ENCODE measurements around the gene CCR3.

- TF ChIP-seq CTCF (optimal IDR thresholded peaks at IDR 0.05 in 1 of 3, IDR thresholded peaks at IDR 0.05 in 1 of 3, conservative IDR thresholded peaks at IDR 0.05 in 1 of 3; ENCODE audit: extremely low read depth in 1 of 3, insufficient read depth in 2 of 3, low read length in 3 of 3) (no peak), EZH2 (IDR thresholded peaks at IDR 0.05; ENCODE audit: low read length) (no peak)
Measured at GRCh38 chr3:46285931-46286619, 43.8 kb downstream of the CCR3 start.
